Prostate gland (tissue), 2 donors: ENCODE measurements around the gene PLEKHA7.

Experiments used
- CTCF ChIP-seq, 4 experiments: fragments of 200-600 bp in 2 of 4; fragments of 450-650 bp in 2 of 4; sonication (generic) in 2 of 4; IDR thresholded peaks; 1 replicate in 3 of 4; 2 replicates in 1 of 4; pipeline ENCODE4 v1.5.1; 2016 to 2019; ENCODE audit warnings: antibody characterized with exemption in 4 of 4, mild to moderate bottlenecking in 2 of 4, moderate library complexity in 2 of 4
- POLR2A ChIP-seq: fragments of 450-650 bp; IDR thresholded peaks from one replicate; pipeline ENCODE4 v1.6.1; 2016; ENCODE audit warnings: antibody characterized with exemption, mild to moderate bottlenecking
- POLR2AphosphoS5 ChIP-seq: sonication (generic); formaldehyde crosslinking; IDR thresholded peaks from one replicate; pipeline ENCODE4 v1.6.1; 2017; ENCODE audit warnings: antibody characterized with exemption

DNA sequence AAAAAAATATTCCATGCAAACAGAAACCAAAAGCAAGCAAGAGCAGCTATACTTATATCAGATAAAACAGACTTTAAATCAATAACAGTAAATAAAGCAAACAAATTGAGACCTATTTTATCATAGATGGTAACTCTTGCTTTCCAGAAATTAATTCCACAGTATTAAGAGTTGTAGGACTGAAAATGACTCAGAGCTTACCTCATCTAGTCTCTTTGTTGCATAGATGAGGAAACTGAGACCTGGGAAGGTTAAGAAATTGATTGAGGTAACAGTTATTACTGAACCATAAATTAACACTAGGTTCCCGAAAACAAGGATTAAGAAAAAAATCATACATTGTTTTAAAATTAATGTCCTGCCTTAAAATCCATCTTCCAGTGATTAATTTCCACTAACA lies 123.8 kb downstream of the PLEKHA7 start:
- TF ChIP-seq POLR2A (no peak), CTCF (IDR thresholded peaks at IDR 0.05) (no peak), POLR2AphosphoS5 (no peak)
